Duodenal mucosa (tissue), 2 donors: Measurements from ENCODE around the gene HBE1.

Source experiments
- H3K27ac ChIP-seq: one replicate; pipeline ENCODE4 v1.7.0; 2013; ENCODE audit warnings: low read depth, low read length
- H3K27me3 ChIP-seq, 2 donors: one replicate each; pipeline ENCODE4 v1.7.0; 2013; ENCODE audit warnings: low read length in 2 of 2, control low read depth in 1 of 2; ENCODE audit not compliant: insufficient read depth in 2 of 2, control insufficient read depth in 1 of 2
- H3K36me3 ChIP-seq, 2 donors: one replicate each; pipeline ENCODE4 v1.7.0; 2013; ENCODE audit warnings: low read length in 2 of 2, control low read depth in 1 of 2; ENCODE audit not compliant: insufficient read depth in 2 of 2, control insufficient read depth in 1 of 2
- H3K4me1 ChIP-seq, 2 donors: one replicate each; pipeline ENCODE4 v1.7.0; 2013; ENCODE audit warnings: low read length in 2 of 2, control low read depth in 1 of 2; ENCODE audit not compliant: insufficient read depth in 2 of 2, control insufficient read depth in 1 of 2
- H3K4me3 ChIP-seq, 2 donors: one replicate each; pipeline ENCODE4 v1.7.0; 2013; ENCODE audit warnings: low read length in 2 of 2, low read depth in 1 of 2
- H3K9ac ChIP-seq, 2 donors: one replicate each; pipeline ENCODE4 v1.7.0; 2013; ENCODE audit warnings: low read length in 2 of 2, low read depth in 1 of 2
- H3K9me3 ChIP-seq, 2 donors: one replicate each; pipeline ENCODE4 v1.7.0; 2013; ENCODE audit warnings: low read length in 2 of 2, control low read depth in 1 of 2; ENCODE audit not compliant: control insufficient read depth in 1 of 2

The HBE1 gene

GRCh38 chr11:5238486-5238885 lies 31.3 kb downstream of the HBE1 start:
- Histone ChIP-seq H3K4me3 (no peak overlapping the region), H3K36me3 (no peaks in the 10 kb centered on the region), H3K4me1 (no peaks in the 10 kb centered on the region), H3K27me3 (no peaks in the 10 kb centered on the region), H3K9ac (no peak overlapping the region), H3K9me3 (no peaks in the 10 kb centered on the region), H3K27ac (no peak overlapping the region)

DNA sequence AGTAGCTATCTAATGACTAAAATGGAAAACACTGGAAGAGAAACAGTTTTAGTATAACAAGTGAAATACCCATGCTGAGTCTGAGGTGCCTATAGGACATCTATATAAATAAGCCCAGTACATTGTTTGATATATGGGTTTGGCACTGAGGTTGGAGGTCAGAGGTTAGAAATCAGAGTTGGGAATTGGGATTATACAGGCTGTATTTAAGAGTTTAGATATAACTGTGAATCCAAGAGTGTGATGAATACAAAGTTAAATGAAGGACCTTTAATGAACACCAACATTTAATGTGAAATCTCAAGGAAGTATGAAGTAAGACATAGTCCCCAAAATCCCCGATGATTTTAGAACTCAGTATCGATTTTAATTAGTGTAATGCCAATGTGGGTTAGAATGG lies 32.3 kb downstream of the HBE1 start:
- Histone ChIP-seq H3K27me3 (no peaks in the 10 kb centered on the region), H3K9me3 (no peaks in the 10 kb centered on the region), H3K36me3 (no peaks in the 10 kb centered on the region), H3K4me1 (no peaks in the 10 kb centered on the region), H3K27ac (no peak overlapping the region), H3K9ac (no peak overlapping the region), H3K4me3 (no peak overlapping the region)

- Histone ChIP-seq H3K4me3 (no peak overlapping the region), H3K27me3 (no peaks in the 10 kb centered on the region), H3K36me3 (no peaks in the 10 kb centered on the region), H3K9me3 (no peaks in the 10 kb centered on the region), H3K4me1 (no peaks in the 10 kb centered on the region), H3K9ac (no peak overlapping the region), H3K27ac (no peak overlapping the region)
Measured at GRCh38 chr11:5235364-5236095, 34.2 kb downstream of the HBE1 start.

GRCh38 chr11:5234381-5234834 lies 35.3 kb downstream of the HBE1 start, which contains the start of gene HBD:
HBD (minus strand) TSS chr11:5234483; CDS start chr11:5234433, 50 bp downstream.
- H3K4me3 ChIP-seq, result no peak within 1 kb of the TSS
- H3K27me3 ChIP-seq, result no peaks in the 10 kb centered on the region
- no peaks in the 10 kb centered on the region for H3K9me3 ChIP-seq
- H3K9ac ChIP-seq, result no peak within 1 kb of the TSS
- no peaks in the 10 kb centered on the region for H3K36me3 ChIP-seq
- no peak within 1 kb of the TSS for H3K27ac ChIP-seq
- H3K4me1 ChIP-seq, result no peaks in the 10 kb centered on the region

DNA sequence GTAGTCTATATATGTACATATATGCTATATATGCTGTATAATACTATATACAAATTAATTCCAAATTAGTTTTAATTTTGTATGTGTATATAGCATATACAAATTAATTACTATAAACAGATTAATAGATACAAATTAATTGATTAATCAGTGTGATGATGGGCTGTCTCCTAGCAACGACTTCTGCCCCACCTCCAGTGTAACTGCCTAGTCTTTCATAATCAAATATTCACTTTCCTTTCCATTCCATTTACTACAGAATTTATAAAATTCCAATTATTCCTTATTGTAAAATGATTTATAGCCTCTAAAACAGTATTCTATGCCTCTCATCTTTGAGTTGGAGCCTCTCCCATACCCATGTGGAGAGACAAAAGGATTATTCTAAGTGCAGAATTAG lies 36.4 kb downstream of the HBE1 start:
- H3K4me1 ChIP-seq, result no peaks in the 10 kb centered on the region
- no peaks in the 10 kb centered on the region for H3K9me3 ChIP-seq
- H3K27me3 ChIP-seq, result no peaks in the 10 kb centered on the region
- H3K27ac ChIP-seq, result no peak overlapping the region
- no peak overlapping the region for H3K4me3 ChIP-seq
- no peaks in the 10 kb centered on the region for H3K36me3 ChIP-seq
- H3K9ac ChIP-seq, result no peak overlapping the region

DNA sequence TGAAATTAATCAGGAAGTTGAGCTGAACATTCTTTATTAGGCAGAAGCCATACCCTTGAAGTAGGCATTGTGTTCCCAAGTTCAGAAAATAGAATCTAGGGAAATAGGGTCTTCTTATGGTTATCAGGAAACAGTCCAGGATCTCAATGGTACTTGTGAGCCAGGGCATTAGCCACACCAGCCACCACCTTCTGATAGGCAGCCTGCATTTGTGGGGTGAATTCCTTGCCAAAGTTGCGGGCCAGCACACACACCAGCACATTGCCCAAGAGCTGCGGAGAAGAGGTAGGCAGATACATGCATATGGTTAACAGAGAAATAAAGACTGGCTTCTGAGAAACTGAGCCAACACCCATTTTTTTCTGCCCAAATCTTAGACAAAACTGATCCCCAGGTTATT lies 36.9 kb downstream of the HBE1 start:
- H3K4me1 ChIP-seq, result no peaks in the 10 kb centered on the region
- no peaks in the 10 kb centered on the region for H3K9me3 ChIP-seq
- no peaks in the 10 kb centered on the region for H3K27me3 ChIP-seq
- H3K36me3 ChIP-seq, result no peaks in the 10 kb centered on the region
- no peak overlapping the region for H3K9ac ChIP-seq
- H3K27ac ChIP-seq, result no peak overlapping the region
- no peak overlapping the region for H3K4me3 ChIP-seq

DNA sequence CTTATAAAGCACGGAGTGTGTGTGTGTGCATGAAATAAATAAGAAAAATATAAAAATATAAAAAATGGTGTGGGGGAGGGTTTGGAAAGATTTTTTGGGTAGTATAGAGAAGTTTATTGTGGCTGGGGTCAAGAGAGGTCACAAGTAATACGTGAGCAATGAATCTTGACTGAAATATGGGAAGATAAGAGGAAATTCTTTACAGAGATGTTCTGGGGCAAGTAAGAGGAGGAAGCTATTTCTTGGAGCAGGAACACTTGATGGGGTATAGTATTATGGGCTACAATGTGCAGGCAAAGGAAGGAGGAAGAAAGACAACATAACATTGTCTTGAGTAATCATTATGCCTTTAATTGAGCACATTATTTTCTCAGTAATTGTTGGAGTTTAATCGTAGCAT lies 37.6 kb downstream of the HBE1 start:
- Histone ChIP-seq H3K9ac (no peak overlapping the region), H3K4me1 (no peaks in the 10 kb centered on the region), H3K27me3 (no peaks in the 10 kb centered on the region), H3K36me3 (no peaks in the 10 kb centered on the region), H3K4me3 (no peak overlapping the region), H3K9me3 (no peaks in the 10 kb centered on the region), H3K27ac (no peak overlapping the region)

DNA sequence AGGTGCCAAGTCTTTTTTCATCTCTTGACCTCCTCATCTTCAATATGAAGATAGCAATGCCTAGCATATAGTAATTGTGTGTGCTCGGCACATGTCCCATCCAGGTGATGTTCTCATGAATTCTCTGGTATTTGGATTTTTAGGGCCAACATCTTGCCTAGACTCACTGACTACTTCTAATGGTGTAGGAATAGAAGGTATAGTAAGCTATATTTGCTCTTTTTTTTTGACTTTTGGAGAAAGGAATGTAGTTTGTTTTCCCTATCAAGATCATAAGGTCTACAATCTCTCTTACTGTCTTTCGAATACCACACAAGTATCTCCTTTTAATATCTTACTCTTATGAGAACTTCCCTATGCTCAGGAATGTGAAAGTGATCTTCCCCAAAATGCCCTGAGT lies 38.6 kb downstream of the HBE1 start:
- no peaks in the 10 kb centered on the region for H3K9me3 ChIP-seq
- H3K9ac ChIP-seq, result no peak overlapping the region
- H3K27me3 ChIP-seq, result no peaks in the 10 kb centered on the region
- no peak overlapping the region for H3K27ac ChIP-seq
- no peak overlapping the region for H3K4me3 ChIP-seq
- no peaks in the 10 kb centered on the region for H3K4me1 ChIP-seq
- no peaks in the 10 kb centered on the region for H3K36me3 ChIP-seq

DNA sequence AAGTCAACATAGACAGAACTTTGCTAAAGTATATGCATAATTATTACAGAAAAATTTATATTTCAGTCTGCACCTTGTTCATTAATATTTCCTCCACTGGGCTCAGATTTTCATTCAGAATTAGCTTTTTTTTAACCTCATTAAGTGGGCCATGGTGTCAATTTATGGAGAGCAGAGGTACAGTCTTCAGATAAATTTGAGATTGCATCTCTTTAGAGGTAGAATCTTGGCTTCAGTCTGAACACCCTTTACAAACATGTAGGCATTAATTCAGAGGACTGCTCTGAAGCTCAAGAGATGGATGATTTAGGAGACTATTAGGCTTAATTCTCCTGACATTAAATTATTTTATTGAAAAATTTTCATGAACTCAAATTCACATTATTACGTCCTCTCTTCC lies 39.5 kb downstream of the HBE1 start:
- Histone ChIP-seq H3K4me1 (no peaks in the 10 kb centered on the region), H3K9me3 (no peaks in the 10 kb centered on the region), H3K27ac (no peak overlapping the region), H3K4me3 (no peak overlapping the region), H3K27me3 (no peaks in the 10 kb centered on the region), H3K9ac (no peak overlapping the region), H3K36me3 (no peaks in the 10 kb centered on the region)

DNA sequence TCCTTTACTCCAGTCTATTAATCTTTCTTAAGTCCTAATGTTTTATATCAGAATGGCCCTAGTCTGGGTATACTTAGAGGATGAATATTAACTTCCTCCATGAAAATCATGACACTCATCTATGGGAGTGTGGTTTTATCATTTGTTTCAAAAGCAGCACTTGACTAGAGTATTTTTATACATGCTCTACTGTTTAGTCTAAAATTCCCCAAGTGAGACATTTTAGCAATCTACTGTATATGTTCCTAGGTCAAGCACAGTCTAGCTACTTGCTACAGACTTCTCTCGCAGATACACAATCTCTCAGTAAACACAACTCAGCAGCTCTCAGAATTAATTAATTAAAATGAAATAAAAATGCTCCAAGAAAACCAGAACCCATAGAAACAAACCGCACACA lies 39.9 kb downstream of the HBE1 start:
- Histone ChIP-seq H3K4me3 (no peak overlapping the region), H3K9me3 (no peaks in the 10 kb centered on the region), H3K27ac (no peak overlapping the region), H3K4me1 (no peaks in the 10 kb centered on the region), H3K27me3 (no peaks in the 10 kb centered on the region), H3K36me3 (no peaks in the 10 kb centered on the region), H3K9ac (no peak overlapping the region)
